HG02970 (cell line): ENCODE data around the gene NAV3.
A peak's percentile ranks its signal among the peaks of the same experiment; 100 is the strongest.
"Not testable (repeated sequence)": the region's sequence is repeated elsewhere in the genome, so short reads cannot be mapped to it uniquely, and the experiment has no call there.

ENCODE experiments used
- ATAC-seq: cut with Tn5 transposase; IDR thresholded peaks from one replicate; pipeline ENCODE4 v1.9.1; 2021; ENCODE audit warnings: mild to moderate bottlenecking, moderate library complexity, moderate number of reproducible peaks; ENCODE audit not compliant: unreplicated experiment, low FRiP score

Gene NAV3

DNA sequence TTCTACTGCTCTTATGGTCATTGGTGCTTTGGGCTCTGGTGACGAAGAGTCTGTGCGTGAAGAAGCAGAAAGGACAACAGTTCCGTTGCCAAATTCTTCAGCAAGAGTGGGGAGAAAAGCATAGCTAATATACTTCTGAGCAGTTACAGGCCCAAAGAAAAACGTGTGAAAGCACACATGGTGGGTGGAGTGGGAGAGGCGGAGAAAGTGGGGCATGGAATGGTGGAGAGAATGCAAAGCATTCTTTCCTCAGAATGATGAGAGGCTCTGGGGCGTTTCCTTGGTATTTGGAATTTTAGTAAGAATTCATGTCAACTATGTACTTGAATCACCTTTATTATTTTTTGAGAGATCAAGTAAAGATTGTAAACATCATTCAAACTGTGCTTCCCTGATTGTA, 396.1 kb downstream of the NAV3 start:
- ATAC-seq: no peak

DNA sequence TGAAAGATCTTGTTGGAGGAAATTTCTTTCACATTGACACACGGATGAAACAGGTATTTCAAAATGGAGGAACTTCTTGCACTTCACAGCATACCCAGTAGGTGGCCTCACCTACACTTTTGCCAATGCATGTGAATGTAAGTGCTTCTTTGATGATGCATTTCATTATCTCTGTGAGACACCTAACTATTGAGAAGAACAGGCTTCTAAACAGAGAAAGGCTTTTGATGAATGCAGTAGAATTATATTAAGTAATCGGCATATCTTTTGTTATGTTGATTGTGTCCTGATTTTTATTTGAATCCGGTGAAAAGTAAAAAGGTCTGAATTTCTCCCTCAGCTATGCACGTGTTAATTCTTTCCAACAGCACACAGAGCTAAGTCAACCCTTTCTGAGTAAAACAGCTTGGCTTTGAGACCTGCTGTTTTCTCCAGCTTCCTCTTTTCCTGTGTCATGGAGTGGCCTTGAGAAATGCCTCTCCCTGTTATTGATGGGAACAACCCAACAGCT, 399.0 kb downstream of the NAV3 start:
- ATAC-seq: peak; percentile 87

DNA sequence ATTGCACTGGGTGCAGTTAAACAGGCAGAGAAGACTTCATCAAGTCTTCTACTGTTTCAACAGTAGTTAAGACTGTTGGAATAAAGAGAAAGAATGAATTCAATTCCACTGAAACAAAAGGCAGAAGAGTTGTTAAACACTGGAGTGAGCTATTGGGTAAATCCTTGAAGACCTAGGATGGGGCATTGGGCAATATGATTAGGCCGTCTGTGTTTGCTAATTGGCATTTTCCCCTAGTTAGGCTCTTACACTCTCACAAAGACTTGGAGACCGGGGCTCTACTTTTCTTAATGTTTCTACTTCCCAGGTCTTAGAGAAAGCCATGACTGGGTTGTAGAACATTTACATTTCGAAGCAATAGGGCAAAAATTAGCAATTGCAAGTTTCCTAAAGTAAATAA, 402.1 kb downstream of the NAV3 start:
- no peak for ATAC-seq

DNA sequence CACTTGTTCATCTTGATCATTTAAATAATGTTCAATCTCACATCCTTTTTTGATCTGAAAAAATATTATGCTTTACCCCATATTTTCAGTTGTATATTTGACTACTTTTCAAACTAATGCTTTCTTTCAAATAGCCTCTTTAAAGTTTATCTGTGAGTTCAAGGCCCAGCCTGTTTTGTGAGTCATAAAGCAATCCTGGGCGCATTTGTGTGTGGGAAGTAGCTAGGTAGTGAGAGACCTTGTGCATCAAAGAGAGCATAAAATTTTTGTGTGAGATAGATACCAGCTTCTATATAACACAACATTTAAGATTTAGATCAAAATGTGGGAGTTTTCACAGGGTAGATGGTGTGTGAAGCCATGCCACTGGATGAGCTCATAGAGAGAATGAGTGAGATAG, 405.6 kb downstream of the NAV3 start:
- ATAC-seq: no peak

DNA sequence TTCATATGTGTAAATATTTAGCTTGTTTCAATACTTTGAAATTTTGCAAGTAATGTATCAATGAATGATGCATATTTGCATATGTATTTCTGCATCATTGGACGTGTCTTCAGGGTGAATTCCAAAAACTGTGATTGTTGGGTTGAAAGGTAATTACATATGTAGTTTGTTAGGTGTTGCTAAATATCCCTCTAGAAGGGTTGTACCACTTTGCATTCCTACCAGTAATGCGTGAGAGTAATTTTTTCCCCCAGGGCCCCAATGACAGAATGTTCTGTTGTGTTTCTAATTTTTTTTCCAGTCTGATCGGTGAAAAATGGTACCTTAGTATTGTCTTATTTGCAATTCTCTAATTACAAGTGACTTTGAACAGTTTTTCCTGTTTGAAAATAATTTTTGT, 408.9 kb downstream of the NAV3 start:
- no peak for ATAC-seq

DNA sequence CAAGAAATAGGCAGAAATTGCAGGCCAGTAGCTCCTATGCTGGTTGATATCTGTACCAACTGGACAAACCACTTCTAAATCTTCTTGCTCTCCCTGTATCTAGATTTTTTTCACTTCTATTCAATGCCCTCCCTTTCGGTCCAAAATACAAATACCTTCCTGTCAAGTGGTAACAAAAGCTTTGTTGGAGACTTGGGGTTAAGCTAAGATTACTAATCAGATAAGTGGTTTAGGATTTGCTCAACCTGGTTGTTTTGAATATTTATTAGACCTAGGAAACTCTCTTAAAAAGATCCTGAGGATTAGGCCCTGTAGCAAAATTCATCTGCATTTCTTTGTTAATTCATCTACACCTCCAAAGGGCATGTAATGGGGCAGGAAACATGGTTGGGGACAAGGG, 410.1 kb downstream of the NAV3 start:
- ATAC-seq: no peak

DNA sequence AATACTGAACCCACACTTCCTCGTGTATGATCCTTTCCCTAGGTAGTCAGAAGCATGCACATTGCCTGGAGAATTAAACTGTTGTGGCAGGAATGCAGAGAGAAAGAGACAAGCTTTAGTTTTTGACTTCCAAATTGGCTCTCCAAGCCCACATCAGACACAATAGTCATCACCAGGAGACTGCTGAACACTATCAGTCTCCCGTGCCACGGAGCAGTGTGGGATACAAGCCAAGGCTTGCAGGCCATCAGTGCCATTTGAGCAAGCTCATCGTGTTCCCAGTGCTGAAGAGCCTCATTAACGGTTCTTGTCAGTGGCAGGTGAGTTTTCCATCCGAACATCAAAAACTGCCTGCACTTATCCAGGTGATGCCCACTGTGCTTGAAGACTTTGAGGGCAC, 410.8 kb downstream of the NAV3 start:
- ATAC-seq: no peak

DNA sequence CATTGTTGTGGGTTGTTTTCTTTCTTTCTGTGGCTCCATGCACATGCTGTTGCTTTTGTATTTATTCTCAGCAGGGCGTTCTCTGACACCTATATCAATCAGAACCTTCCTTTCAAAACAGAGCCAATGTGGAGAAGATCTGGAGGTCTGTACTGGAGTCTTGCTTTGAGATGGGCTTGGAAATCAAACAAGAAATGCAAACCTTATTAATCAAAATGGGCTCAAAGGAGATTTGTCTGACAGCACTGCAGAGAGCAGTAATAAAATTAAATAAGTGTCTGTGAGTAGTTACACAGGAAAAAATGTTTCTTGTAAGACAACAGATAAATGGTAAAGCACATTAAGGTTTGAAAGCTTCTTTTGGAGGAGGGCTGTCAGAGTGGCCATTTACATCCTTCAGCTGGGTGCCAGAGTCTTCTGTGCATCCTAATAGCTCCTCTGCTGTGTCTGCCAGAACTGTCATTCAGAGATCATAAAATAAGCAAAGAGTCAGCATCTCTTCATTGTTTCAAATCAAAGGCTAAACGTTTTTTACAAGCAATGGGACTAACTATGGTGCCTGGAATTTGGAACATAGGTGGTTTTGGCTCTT, 414.3 kb downstream of the NAV3 start:
- no peak for ATAC-seq

DNA sequence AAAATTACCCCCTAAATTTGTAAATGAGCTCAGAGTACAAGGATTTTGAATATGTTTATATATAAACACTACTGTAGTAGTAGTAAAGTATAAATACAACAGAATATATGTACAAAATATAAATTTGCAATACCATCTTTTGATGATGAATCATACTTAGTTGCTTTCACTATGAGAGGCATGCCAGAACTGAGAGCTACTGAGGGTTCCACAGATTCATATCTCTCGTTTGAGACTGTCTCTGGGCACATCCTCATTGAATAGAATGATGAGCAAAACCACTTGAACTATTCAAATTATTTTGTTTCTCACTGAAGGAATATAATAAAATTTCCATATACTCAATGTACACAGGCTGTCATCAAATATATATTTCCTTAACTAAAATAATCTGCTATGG, 417.6 kb downstream of the NAV3 start:
- ATAC-seq: no peak

DNA sequence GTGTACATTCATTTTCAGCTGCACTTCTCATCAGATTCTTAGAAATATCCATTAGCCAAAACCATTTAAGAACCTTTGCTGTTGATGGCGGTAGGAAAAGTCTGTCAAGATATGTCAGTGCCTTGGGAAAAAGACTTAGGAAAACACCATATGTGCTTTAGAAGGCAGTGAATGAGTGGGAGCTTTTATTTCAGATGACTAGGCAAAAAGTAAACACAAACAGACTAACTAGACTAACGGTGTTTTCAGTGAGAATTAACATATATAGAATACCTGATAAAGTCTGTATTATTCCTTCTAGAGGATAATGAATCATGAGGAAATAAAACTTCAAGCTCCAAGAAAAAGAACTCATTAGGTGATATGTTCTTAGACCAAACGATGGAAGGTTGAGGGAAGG, 418.9 kb downstream of the NAV3 start:
- ATAC-seq: no peak

DNA sequence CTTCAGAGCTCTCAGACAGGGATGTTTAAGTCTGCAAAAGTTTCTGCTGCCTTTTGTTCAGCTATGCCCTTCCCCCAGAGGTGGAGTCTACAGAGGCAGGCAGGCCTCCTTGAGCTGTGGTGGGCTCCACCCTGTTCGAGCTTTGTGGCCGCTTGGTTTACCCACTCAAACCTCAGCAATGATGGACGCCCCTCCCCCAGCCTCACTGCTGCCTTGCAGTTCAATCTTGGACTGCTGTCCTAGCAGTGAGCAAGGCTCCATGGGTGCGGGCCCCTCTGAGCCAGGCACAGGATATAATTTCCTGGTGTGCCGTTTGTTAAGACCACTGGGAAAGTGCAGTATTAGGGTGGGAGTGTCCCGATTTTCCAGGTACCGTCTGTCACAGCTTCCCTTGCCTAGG, 427.0 kb downstream of the NAV3 start:
- not testable (repeated sequence) for ATAC-seq

DNA sequence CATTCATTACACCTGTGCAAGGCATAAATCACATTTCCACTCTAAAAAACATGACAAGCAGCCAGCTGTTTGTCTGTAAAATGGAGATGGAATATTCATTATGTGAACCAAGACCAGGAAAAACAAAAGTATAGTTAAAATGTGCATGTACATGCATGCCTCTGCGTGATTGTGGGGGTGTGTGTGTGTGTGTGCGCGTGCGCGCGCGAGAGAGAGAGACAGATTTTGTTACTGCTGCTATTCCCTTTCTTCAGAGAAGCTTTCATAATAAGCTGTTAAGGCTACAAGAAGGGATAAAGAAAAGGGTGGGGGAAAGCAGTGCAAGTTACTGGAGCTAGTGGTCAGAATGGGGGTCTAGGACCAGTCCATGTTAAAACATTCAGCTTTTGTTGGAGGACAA, 430.3 kb downstream of the NAV3 start:
- ATAC-seq: no peak

DNA sequence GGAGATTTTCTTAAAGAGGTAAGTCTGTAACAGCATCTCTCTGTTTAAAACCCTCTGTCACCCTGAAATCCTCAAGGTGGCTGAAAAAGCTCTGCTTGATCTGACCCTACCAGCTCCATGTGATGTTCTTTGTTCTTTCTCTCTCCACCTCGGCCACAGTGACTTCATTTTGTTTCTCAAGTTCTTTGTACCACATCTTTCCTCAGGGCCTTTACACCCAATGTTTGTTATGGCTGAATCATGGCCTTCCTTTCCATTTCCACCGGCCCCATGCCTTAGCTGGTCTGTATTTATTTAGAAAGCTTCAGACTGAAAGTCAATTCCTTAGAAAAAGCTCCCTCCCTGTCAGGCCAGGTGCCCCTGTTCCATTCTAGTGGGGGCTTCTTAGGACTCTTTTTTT, 431.2 kb downstream of the NAV3 start:
- no peak for ATAC-seq
